DMS53 treated with DMSO at 0.1 percent for 48 hours (cell line): ENCODE results near the gene LARP1.
A peak's percentile ranks its signal among the peaks of the same experiment; 100 is the strongest.

ENCODE experiments used
- DNase-seq: peaks from one replicate; lab custom pipeline; 2025; ENCODE audit not compliant: unreplicated experiment; lab: John Stamatoyannopoulos, UW

Gene LARP1

DNA sequence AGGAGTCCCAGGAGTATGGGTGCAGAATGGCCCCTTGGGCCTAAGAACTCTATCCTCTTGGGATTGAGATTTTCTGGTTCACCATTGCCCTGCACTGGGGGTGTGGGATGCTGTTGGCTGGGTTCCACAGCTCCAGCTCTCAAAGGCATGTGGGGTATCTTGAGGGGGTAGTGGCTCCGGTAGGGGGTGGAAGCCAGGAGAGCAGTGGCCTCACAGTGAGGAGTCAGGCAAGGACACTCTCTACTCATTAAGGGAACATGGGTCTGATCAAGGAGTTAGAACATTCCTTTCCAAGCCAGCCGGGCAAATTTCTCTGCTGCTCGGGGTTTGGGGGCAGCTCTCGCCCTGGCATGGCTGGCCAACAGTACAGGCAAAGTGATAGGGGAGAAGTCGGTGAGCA, 33.0 kb downstream of the LARP1 start:
- DNase-seq: no peak

DNA sequence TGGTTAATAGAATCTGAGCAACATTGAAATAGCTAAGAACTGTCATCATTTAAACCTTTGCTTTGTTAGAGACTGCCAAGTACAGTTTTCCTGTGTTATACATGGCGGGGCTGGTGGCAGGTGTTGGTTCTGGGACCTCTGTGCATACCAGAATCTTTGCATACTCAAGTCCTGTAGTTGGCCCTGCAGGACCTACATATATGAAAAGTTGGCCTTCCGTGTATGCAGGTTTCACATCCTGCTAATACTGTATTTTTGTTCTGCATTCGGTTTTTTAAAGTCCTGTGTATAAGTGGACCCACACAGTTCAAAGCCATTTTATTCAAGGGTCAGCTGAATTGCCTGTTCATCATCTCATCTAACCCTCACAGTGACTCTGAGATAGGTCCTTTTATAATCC, 36.4 kb downstream of the LARP1 start:
- DNase-seq: no peak

DNA sequence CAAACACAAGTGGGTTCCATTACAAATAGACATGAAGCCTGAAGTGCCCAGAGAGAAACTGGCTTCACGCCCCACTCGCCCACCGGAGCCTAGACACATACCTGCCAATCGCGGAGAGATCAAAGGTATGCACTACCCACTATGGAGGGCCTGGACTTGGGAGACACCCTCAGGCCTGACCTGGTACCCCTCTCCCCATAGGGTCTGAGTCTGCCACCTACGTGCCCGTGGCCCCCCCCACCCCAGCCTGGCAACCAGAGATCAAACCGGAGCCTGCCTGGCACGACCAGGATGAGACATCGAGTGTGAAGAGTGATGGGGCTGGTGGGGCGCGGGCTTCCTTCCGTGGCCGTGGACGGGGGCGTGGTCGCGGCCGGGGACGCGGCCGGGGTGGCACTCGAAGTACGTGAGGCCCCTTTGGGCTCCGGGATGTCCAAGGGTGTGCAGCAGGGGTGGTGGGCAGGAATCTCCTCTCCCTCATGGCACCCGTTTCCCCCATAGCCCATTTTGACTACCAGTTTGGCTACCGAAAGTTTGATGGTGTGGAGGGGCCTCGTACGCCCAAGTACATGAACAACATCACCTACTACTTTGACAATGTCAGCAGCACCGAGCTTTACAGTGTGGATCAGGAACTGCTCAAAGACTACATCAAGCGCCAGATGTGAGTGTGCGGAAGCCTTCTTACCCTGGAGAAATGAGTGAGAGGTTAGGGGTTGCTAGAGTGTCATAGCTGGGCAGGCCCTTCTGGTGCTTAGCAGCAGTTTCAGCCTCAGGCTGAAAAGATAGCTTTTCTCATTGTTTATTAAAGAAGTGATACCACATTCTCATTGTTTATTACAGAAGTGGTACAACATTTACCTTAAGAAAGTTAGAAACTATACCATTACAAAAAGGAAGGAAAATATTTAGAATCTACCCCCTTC, 38.7 kb downstream of the LARP1 start:
- DNase-seq: no peak

DNA sequence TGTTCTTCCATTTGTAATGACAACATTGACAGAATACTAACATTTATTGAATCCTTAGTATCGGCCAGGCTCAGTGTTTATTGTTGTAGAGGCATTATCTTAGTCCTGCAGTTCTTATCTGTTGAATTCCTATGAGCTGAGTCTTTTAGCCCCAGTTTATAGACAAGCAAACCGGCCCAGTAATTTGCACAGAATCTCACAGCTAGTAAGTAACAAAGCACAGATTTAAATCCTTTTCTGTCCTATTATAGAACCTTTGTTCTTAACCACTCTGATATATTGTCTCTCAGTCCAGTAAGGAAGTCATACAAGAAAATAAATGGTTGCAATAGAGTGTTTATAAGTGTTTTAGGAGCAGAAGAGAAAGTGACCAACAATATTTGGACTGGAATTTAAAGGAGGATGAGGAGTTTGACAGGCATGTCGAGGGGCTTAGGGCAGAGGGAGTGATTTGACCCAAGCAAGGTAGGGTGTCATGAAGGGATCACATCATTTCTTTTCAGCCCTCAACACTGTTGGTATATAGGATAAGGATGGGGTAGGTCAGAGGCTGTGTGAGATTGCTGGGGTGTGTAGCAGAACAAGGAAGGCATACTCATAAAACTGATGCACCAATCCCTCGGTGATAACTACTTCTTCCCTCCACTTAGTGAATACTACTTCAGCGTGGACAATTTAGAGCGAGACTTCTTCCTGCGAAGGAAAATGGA, 39.5 kb downstream of the LARP1 start:
- no peak for DNase-seq

DNA sequence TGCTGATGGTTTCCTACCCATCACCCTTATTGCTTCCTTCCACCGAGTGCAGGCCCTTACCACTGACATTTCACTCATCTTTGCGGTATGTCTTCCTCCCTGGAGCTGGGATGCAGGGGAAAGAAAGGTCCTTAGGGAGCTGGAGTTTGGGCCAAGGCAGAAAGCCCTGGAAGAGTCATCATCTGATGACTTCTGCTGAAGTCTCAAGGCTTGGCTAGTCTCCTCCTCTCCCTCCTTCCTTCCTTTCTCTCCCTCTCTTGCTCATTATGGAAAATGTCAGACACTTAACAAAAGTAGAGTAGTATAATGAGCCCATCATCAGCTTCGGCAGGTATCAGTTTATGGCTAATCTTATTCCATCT, 40.0 kb downstream of the LARP1 start:
- no peak for DNase-seq

DNA sequence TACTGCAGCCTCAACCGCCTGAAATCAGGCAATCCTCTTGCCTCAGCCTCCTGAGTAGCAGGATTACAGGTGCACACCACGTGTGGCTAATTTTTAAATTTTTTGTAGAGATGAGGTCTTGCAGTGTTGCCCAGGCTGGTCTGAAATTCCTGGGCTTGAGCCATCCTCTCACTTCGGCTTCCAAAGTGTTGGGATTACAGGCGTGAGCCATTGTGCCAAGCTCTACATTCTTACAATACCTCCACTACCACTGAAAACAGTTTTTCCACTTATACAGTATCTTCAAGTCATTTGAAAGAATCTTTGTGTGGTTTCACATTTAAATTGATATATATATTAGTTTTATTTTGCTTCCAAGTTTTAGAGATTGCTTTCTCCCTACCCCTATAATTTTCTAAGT, 42.6 kb downstream of the LARP1 start:
- DNase-seq: no peak

DNA sequence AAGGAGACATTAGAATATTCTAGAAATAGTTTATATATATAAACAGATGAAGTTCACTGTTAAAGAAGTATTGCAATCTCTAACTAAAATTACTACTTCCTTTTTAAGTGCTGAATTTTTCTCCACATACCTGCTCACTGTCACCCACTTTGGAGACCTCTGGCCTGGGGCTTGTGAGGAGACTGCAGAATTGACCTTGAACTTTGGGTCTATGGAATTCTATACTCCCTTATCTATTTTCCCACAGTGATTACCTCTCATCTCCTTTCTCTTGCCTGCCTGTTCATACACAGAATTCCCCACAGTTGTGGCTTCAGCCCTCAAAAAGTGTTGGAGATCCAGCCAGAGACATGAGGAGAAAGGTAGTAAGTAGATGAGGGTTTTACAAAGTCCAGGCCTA, 45.4 kb downstream of the LARP1 start:
- no peak for DNase-seq

DNA sequence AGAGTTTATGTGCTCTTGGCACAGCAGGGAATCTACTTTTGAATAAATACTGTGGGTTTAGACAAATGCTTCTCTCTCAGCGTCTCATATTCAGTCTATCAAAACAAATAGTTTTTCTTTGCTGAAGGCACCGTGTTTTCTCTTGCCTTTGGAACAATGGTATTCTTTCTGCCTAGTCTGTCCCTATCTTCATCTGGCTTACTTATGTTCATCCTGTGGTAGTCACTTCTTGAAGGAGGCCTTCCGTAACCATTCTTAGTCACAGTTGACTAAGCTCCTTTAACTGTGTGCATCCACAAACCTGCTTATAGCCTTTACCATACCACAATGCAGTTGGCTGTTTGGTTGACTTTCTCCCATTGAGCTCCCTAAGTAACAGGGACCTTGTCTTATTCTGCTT, 45.9 kb downstream of the LARP1 start:
- DNase-seq: no peak

DNA sequence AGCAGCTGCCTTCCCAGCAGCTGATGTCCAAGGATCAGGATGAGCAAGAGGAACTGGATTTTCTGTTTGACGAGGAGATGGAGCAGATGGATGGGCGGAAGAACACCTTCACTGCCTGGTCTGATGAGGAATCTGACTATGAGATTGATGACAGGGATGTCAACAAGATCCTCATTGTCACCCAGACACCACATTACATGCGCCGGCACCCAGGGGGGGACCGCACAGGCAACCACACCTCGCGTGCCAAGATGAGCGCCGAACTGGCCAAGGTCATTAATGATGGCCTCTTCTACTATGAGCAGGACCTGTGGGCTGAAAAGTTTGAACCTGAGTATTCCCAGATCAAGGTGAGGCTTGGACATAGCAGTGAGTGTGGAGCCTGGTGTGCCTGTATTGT, 46.9 kb downstream of the LARP1 start:
- DNase-seq: no peak

DNA sequence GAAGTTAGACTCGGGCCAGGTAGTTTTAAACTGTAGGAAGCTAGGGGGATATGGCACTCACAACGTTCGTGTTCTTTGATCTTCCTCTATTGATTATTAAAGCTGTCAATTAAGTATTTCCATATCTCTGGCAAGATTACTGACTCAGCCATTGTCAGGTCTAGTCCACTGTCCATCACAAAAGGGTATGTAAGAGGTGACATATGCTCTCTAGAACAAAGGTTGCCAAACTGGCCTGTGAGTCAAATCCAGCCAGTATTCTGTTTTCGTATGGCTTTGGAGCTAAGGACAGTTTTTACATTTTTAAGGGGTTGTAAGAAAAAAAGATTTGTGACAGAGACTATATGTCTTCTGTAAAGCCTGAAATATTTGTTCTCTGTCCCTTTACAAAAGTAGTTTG, 51.0 kb downstream of the LARP1 start:
- no peak for DNase-seq

DNA sequence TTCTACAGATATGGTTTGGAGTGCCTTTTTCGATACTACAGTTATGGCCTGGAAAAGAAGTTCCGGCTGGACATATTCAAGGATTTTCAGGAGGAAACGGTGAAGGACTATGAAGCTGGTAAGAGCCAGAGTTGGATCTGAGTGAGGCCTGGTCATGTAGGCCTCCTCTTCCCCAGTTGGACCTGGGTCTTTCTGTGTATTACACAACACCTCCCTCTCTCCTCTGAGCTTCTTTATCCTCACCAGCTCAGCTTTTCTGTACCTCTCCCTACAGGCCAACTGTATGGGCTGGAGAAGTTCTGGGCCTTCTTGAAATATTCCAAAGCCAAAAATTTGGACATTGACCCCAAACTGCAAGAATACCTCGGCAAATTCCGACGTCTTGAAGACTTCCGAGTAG, 56.1 kb downstream of the LARP1 start:
- no peak for DNase-seq

DNA sequence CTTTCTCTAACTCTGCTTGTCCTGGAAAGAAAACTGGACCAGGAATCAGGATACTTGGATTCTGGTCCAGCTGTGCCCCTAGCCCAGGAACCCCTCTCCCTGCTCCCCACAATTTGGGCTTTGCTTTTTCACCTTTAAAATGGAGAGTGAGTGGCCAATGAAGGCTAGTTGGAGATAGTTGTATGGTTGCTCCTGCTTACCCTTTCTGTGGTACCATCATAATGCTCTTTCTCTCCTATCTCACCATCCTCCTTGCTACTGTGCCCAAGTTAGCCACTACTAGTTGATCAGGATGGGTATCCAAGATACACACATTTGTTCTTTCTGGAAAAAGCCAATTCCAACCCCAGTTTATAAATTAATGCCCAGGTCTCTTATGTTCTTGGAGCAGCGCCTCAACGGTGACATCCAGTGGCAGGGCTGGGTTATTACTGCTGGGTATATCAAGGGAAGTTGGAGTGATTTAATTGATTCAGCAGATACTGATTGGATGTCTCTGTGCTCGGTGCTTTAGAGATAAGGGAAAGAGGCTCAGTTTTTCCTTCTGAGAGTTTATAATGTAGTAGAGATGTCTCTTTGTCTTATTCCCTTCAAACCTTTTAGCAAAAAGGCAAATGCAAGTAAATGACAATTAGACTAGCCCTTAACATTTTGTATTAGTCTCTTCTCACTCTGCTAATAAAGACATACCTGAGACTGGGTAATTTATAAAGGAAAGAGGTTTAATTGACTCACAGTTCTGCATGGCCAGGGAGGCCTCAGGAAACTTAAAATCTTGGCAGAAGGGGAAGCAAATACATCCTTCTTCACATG, 56.7 kb downstream of the LARP1 start:
- peak; percentile 37 for DNase-seq

DNA sequence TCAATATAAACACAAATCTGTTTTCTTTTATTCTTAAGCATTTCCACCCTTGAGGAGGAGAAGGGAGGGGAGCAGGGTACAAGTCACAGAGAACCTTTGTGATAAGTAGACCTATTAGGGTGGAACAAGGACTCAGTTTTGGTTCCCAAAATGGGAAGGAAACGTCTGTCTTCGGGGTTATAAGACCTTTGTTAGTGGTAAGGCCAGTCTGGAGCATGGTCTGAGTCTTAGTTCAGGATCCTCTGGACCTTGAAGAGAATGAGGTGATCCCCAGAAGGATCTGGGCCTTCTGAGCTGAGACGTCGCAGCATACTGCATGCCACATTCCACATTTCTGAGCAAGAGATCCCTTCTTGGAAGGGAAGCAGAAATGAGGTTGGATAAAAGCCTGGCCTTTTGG, 58.0 kb downstream of the LARP1 start:
- DNase-seq: no peak

DNA sequence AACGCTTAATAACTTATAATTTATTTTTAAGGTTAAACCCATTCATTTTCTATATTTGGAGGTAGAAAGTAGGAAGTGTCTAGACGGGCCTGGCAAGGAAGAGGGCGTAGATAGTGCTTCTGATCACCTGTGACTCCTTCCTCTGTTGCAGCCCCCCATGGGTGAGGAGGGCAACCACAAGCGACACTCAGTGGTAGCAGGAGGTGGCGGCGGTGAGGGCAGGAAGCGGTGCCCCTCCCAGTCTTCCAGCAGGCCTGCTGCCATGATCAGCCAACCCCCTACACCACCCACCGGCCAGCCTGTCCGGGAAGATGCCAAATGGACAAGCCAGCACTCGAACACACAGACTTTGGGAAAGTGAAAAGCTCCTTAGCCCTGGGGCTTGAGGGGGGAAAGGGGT, 58.6 kb downstream of the LARP1 start:
- DNase-seq: no peak

DNA sequence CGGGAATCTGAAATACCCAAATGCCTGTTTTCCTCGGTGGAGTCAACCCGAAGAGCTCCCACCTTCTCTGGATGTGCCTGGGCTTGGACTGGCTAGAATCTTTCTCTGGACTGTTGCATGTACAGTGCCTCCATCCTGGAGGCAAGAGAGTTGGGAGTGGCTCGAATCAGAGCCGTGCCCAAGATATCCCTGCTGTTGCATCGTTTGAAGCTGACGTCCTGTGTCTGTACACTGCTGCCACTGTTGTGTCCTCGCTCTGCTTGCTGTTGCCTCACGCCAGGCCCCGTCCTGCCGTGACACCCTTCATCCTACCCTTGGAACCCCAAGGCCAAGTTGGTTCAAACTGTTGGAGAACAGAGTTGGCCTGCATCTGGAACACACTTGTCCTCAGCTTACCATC, 59.8 kb downstream of the LARP1 start:
- DNase-seq: no peak

DNA sequence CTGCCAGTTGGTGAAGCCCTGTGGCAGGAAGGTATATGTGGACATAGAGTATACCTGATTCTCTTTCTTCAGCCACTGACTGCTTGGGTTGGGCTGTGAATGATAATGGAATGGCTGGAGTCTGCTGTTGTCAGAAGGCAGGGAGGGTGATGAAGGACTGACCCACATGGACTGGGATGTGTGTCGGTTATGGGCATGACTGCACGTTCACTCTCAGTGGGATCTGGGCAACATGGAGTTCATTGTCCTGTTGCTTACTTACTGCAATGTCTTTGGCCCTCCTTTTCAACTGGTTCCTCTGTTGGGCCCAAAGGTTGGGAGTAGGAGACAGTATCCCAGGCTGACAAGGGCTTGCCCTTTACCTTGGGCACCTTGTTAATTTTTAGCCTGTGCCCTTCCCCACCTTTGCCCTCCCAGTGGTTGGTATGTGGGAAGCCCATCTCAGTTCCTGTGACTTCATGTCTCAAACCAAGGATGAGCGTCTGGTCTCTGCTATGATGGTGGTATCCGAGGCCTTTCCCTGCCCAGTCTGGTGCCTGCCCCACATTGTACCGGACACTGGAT, 60.6 kb downstream of the LARP1 start:
- no peak for DNase-seq

DNA sequence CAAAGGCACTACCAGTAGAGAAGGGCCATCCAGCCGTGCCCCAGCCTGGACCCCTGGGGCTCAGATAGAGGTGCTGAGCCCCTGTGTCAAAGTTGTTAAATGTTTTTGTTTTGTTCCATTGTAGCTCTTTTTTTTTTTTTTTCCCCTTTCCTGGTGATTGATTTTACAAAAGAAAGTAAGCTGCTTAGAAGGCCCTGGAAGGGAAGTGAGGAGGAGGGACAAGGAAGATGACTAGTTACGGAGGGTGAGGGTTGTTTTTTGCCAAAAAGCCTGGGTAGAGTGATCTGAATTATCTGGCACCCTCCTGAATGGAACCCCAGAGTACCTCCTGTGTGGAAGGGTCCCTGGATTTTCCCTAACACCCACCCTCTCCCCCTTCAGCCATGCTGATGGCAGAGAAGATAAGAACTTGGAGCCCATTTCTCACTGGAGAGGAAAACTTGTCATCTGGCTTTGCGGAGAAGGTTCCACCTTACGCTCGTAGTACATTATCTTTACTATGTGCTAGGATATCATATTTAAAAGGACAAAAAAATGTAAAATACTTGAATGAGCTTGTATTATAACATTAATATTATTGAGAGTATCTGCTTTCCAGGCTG, 61.8 kb downstream of the LARP1 start:
- DNase-seq: no peak

DNA sequence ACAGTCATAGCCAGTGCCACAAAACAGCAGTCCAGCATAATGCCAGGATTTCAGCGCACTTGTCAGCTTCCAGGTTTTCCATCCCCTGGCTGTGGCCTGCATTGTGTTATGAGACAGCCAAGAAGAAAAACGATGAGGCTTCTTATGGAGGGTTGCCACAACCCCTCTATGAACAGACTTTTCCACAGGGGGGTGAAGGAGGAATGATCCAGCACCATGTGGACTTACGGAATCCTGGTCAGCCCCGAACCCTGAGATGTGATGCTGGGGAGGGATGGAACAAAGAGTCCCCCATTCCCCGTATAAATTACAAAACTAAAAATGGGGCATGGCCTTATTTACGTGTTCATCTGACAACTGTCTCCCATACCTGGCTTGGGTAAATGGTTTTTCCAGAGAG, 62.6 kb downstream of the LARP1 start:
- DNase-seq: no peak

DNA sequence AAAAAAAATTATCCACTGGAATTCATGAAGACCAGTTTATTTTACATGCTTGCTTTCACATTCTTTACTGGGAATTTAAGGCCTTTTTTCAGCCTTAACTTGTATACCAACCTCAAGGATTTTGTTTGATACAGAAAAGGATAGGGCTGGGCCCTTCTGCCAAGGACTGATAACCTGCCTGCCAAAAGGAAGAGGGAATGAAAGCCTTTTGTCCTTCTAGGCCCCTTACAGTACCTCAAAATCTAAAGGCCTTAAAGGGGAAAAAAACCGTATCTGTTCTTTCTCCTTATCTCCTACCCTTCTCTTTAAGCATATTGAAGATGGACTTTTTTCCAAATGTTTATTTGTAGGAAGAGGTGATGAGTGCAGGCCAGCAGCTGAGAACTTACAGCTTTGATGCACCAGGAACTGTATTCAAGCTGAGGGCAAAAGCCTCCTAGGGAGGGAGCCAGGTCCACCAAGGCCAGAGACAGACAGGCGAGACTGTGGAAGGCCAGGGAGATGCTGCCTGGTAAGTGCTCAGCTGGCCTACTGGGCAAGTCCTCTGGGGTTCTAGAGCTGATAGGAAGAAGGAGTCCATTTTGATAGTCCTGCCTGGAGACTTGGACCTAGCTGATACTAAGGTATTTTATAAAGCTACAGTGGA, 63.4 kb downstream of the LARP1 start:
- no peak for DNase-seq

DNA sequence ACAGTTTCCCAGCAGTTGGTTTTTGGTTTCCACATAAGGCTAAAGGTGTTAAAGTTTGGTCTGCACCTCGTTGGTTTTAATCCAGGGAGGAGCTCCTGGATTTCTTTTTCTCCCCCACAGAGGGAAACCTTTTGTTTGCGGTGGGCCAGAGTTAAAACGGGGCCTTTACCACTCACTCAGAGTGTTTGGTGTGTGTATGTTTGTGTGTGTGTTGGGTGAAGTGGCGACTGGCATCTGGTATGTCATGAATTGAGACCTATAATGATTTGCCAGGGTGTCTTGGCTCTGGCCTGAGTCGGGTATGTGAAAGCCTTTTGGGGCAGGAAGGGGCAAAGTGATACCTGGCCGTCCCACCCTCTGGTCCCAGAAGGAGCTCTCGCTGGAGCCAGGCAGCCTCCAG, 64.4 kb downstream of the LARP1 start:
- DNase-seq: no peak

DNA sequence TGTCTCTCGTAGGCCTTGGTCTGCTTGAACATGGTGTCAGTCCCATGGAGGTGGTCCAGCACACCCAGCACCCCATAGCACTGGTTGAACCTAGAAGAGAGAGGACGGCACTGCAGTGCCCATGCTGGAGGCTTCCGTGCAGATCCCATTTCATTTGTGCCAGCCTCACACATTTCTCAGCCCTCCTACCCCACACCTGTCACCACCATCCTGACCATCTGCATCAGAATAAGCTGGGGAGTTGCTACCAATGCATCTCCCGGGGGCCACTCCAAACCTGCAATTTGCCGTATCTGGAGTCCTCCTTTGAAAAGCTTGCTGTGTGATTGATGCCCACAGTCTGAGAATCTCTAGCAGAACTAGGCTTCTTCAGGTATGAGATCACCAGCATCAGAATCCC, 65.2 kb downstream of the LARP1 start:
- DNase-seq: no peak
